Calu3 (cell line): ENCODE data around the gene TNRC18. TPM values are rescaled to one million over a fixed set of nuclear protein-coding genes. Genes with fewer than 3 reads are reported as not detected.

Experiments
- BruUV-seq: library from RNA; stranded (reverse); fragments of 400-500 nt; replicated peaks from 2 replicates; lab custom pipeline; 2021; lab: Mats Ljungman, UMichigan
- CTCF ChIA-PET: fragments of 300-600 bp; sonication (Branson Sonifier 250); formaldehyde crosslinking; loops from one replicate; lab custom pipeline; 2022; ENCODE audit warnings: antibody characterized with exemption; lab: Charles Lee
- DNase-seq: peaks from one replicate; pipeline ENCODE4 v3.0.0; 2022
- H3K27ac Mint-ChIP-seq: one replicate; pipeline ENCODE4 v1.8.0; 2022; ENCODE audit warnings: mixed read lengths; ENCODE audit not compliant: unreplicated experiment
- H3K27me3 Mint-ChIP-seq: one replicate; pipeline ENCODE4 v1.8.0; 2022; ENCODE audit warnings: mixed read lengths; ENCODE audit not compliant: unreplicated experiment
- H3K36me3 Mint-ChIP-seq: one replicate; pipeline ENCODE4 v1.8.0; 2022; ENCODE audit warnings: mild to moderate bottlenecking, moderate library complexity, mixed read lengths; ENCODE audit not compliant: insufficient read depth, unreplicated experiment
- H3K4me1 Mint-ChIP-seq: one replicate; pipeline ENCODE4 v1.8.0; 2022; ENCODE audit warnings: mild to moderate bottlenecking, low read depth, mixed read lengths; ENCODE audit not compliant: unreplicated experiment
- H3K4me3 Mint-ChIP-seq: one replicate; pipeline ENCODE4 v1.8.0; 2022; ENCODE audit warnings: mild to moderate bottlenecking, low read depth, moderate library complexity, mixed read lengths; ENCODE audit not compliant: unreplicated experiment
- H3K9me3 Mint-ChIP-seq: one replicate; pipeline ENCODE4 v1.8.0; 2022; ENCODE audit warnings: low read depth, mixed read lengths; ENCODE audit not compliant: unreplicated experiment
- CTCF ChIP-seq: fragments of 200-600 bp; IDR thresholded peaks from one replicate; pipeline ENCODE4 v1.8.0; 2022; ENCODE audit warnings: antibody characterized with exemption; ENCODE audit not compliant: unreplicated experiment
- intact Hi-C: fragments of 100-400 bp; cut with micrococcal nuclease; formaldehyde crosslinking; loops from one replicate; pipeline ENCODE4 v1.10.0; 2022; ENCODE audit not compliant: unreplicated experiment
- total RNA-seq: library from RNA; stranded (reverse); gene quantifications from 2 replicates; pipeline ENCODE4 v1.2.3, GENCODE V29; 2022

The TNRC18 gene
- total RNA-seq, 1 experiment from 2014 or later, result 213 TPM

GRCh38 chr7:5302577-5302976 is 121.1 kb downstream of the TNRC18 start:
- CTCF ChIA-PET, result no interaction called here
- peak; percentile 48 for DNase-seq
- H3K27ac Mint-ChIP-seq, result no peak overlapping the region
- no TSS peak for BruUV-seq
- peaks cover 39% of the 10 kb centered on the region for H3K36me3 Mint-ChIP-seq
- no peaks in the 10 kb centered on the region for H3K4me1 Mint-ChIP-seq
- no peak overlapping the region for H3K4me3 Mint-ChIP-seq
- H3K27me3 Mint-ChIP-seq, result peaks cover 63% of the 10 kb centered on the region
- intact Hi-C loops, result no loop called here
- TF ChIP-seq CTCF, result peak; percentile 23
- H3K9me3 Mint-ChIP-seq, result no peaks in the 10 kb centered on the region

GRCh38 chr7:5300366-5300765 is 123.3 kb downstream of the TNRC18 start:
- no peak overlapping the region for H3K27ac Mint-ChIP-seq
- no peak overlapping the region for H3K4me3 Mint-ChIP-seq
- no peak for TF ChIP-seq CTCF
- no TSS peak for BruUV-seq
- CTCF ChIA-PET, result no interaction called here
- H3K36me3 Mint-ChIP-seq, result peaks cover 22% of the 10 kb centered on the region
- H3K27me3 Mint-ChIP-seq, result peaks cover 85% of the 10 kb centered on the region
- H3K4me1 Mint-ChIP-seq, result no peaks in the 10 kb centered on the region
- H3K9me3 Mint-ChIP-seq, result no peaks in the 10 kb centered on the region
- intact Hi-C loops, result no loop called here
- no peak for DNase-seq

GRCh38 chr7:5296611-5297226 is 126.9 kb downstream of the TNRC18 start:
- CTCF ChIA-PET, result no interaction called here
- H3K9me3 Mint-ChIP-seq, result no peaks in the 10 kb centered on the region
- H3K27ac Mint-ChIP-seq, result no peak overlapping the region
- no peak for TF ChIP-seq CTCF
- no peak overlapping the region for H3K4me3 Mint-ChIP-seq
- H3K4me1 Mint-ChIP-seq, result no peaks in the 10 kb centered on the region
- DNase-seq, result no peak
- intact Hi-C loops, result no loop called here
- BruUV-seq, result no TSS peak
- H3K27me3 Mint-ChIP-seq, result peaks cover 65% of the 10 kb centered on the region
- peaks cover 13% of the 10 kb centered on the region for H3K36me3 Mint-ChIP-seq

GRCh38 chr7:5296015-5296610 is 127.5 kb downstream of the TNRC18 start:
- Mint-ChIP-seq H3K4me1 (no peaks in the 10 kb centered on the region), H3K4me3 (no peak overlapping the region), H3K27me3 (peaks cover 62% of the 10 kb centered on the region), H3K27ac (no peak overlapping the region), H3K9me3 (no peaks in the 10 kb centered on the region), H3K36me3 (peaks cover 13% of the 10 kb centered on the region)
- CTCF ChIA-PET, result interaction anchor here (0.5 kb wide), 1 partner anchor 91 kb away, joined by 5 read pairs; no protein-coding TSS in a partner anchor
- no peak for DNase-seq
- TF ChIP-seq CTCF, result no peak
- intact Hi-C loops, result no loop called here
- no TSS peak for BruUV-seq
